GM12878 (cell line): ENCODE data around the gene DYSF. TPM values are rescaled to one million over a fixed set of nuclear protein-coding genes. Genes with fewer than 3 reads are reported as not detected.

Experiments
- ATAC-seq: fragments of 200-7000 bp; cut with Tn5 transposase; 3 replicates; pipeline ENCODE4 v1.9.1; 2020; ENCODE audit warnings: mild to moderate bottlenecking, moderate library complexity
- BruUV-seq: library from RNA; stranded (reverse); fragments of 400-500 nt; replicated peaks from 2 replicates; lab custom pipeline; 2021; lab: Mats Ljungman, UMichigan
- CTCF ChIA-PET: fragments of 300-600 bp; sonication (Branson Sonifier 250); formaldehyde crosslinking; extraction: SDS; loops from one replicate; lab custom pipeline; 2021; ENCODE audit warnings: inconsistent platforms; lab: Yijun Ruan, JAX
- POLR2A ChIA-PET: fragments of 350-600 bp; formaldehyde crosslinking; extraction: SDS; loops from one replicate; lab custom pipeline; 2021; ENCODE audit warnings: inconsistent platforms; lab: Charles Lee
- RAD21 ChIA-PET: fragments of 300-600 bp; sonication (Branson Sonifier 250); formaldehyde crosslinking; loops from one replicate; lab custom pipeline; 2023; ENCODE audit warnings: antibody characterized with exemption; ENCODE audit not compliant: unreplicated experiment; lab: Charles Lee
- SMC1A ChIA-PET: fragments of 300-600 bp; sonication (Branson Sonifier 250); formaldehyde crosslinking; loops from one replicate; lab custom pipeline; 2023; ENCODE audit not compliant: unreplicated experiment, uncharacterized antibody; lab: Charles Lee
- DNase-seq: peaks from one replicate; pipeline ENCODE4 v3.0.0-alpha.2; 2011; ENCODE audit warnings: low read depth, low spot score
- FAIRE-seq: peaks from 3 replicates; lab custom pipeline; 2011; peaks lifted over from hg19 to GRCh38; lab: Jason Lieb, UNC
- H2AFZ ChIP-seq: 2 replicates; pipeline ENCODE4 v1.6.0; 2011; ENCODE audit warnings: low read depth, low read length, control low read depth; ENCODE audit not compliant: control insufficient read depth
- H3K27ac ChIP-seq: 2 replicates; pipeline ENCODE4 v1.5.1; 2011; ENCODE audit warnings: control low read depth; ENCODE audit not compliant: control insufficient read depth, insufficient read depth
- H3K27me3 ChIP-seq, 2 experiments: replicated peaks in 1 of 2; 2 replicates each; pipeline versions ENCODE4 v1.6.0 to v1.6.1; 2011; ENCODE audit warnings: low read length in 1 of 2; ENCODE audit not compliant: control insufficient read depth in 2 of 2, insufficient read depth in 2 of 2
- H3K36me3 ChIP-seq, 2 experiments: 2 replicates each; pipeline ENCODE4 v1.5.1; 2011; ENCODE audit warnings: low read length in 1 of 2; ENCODE audit not compliant: control insufficient read depth in 2 of 2, insufficient read depth in 2 of 2
- H3K4me1 ChIP-seq: 2 replicates; pipeline ENCODE4 v1.6.1; 2011; ENCODE audit warnings: mild to moderate bottlenecking, low read length, moderate library complexity, mixed read lengths; ENCODE audit not compliant: control insufficient read depth, insufficient read depth
- H3K4me2 ChIP-seq: 2 replicates; pipeline ENCODE4 v1.6.0; 2011; ENCODE audit warnings: control low read depth; ENCODE audit not compliant: control insufficient read depth, insufficient read depth
- H3K4me3 ChIP-seq: fragments of 200-600 bp; sonication (generic); 2 replicates; pipeline ENCODE4 v1.5.1; 2016
- H3K79me2 ChIP-seq: 2 replicates; pipeline ENCODE4 v1.6.0; 2011; ENCODE audit warnings: low read length; ENCODE audit not compliant: control insufficient read depth, insufficient read depth
- H3K9ac ChIP-seq: 2 replicates; pipeline ENCODE4 v1.8.0; 2011; ENCODE audit warnings: low read length, control low read depth, mixed read lengths; ENCODE audit not compliant: control insufficient read depth, insufficient read depth
- H3K9me3 ChIP-seq: replicated peaks from 3 replicates; pipeline ENCODE4 v1.5.1; 2011; ENCODE audit warnings: mild to moderate bottlenecking, low read length; ENCODE audit not compliant: control insufficient read depth, insufficient read depth
- H4K20me1 ChIP-seq: 2 replicates; pipeline ENCODE4 v1.6.0; 2011; ENCODE audit not compliant: control insufficient read depth, insufficient read depth
- BMI1 ChIP-seq: fragments of 450-650 bp; IDR thresholded peaks from 2 replicates; pipeline ENCODE4 v1.6.1; 2016; ENCODE audit warnings: mild to moderate bottlenecking, moderate library complexity, borderline replicate concordance
- BRCA1 ChIP-seq: IDR thresholded peaks from 2 replicates; pipeline ENCODE4 v1.6.1; 2011; ENCODE audit warnings: low read depth, low read length, improper control_type of control experiment
- HCFC1 ChIP-seq: fragments of 150-350 bp; IDR thresholded peaks from 2 replicates; pipeline ENCODE4 v1.6.1; 2014; ENCODE audit warnings: low read length
- HDAC6 ChIP-seq: fragments of 200-600 bp; sonication (generic); IDR thresholded peaks from one replicate; pipeline ENCODE4 v1.8.0; 2017; ENCODE audit warnings: antibody characterized with exemption; ENCODE audit not compliant: unreplicated experiment
- IRF4 ChIP-seq: IDR thresholded peaks from 2 replicates; pipeline ENCODE4 v1.6.1; 2011; ENCODE audit warnings: low read depth, low read length
- JUNB ChIP-seq: IDR thresholded peaks from 2 replicates; pipeline ENCODE4 v1.6.1; 2016; ENCODE audit warnings: antibody characterized with exemption, mild to moderate bottlenecking
- NFYB ChIP-seq: IDR thresholded peaks from 2 replicates; pipeline ENCODE4 v1.6.1; 2011; ENCODE audit warnings: low read depth, mild to moderate bottlenecking, low read length, improper control_type of control experiment, moderate library complexity; ENCODE audit not compliant: insufficient read depth
- NRF1 ChIP-seq: conservative IDR thresholded peaks from 2 replicates; pipeline ENCODE4 v1.6.1; 2011; ENCODE audit warnings: mild to moderate bottlenecking, low read depth, low read length, improper control_type of control experiment
- RAD21 ChIP-seq: IDR thresholded peaks from 2 replicates; pipeline ENCODE4 v1.6.1; 2011; ENCODE audit warnings: mild to moderate bottlenecking, low read depth, low read length, moderate library complexity; ENCODE audit not compliant: insufficient read depth
- STAT1 ChIP-seq: fragments of 450-650 bp; conservative IDR thresholded peaks from 2 replicates; pipeline ENCODE4 v1.6.1; 2014; ENCODE audit warnings: antibody characterized with exemption, mild to moderate bottlenecking
- SUPT20H ChIP-seq: IDR thresholded peaks from 2 replicates; pipeline ENCODE4 v1.6.1; 2011; ENCODE audit warnings: low read depth, mild to moderate bottlenecking, low read length, moderate library complexity, borderline replicate concordance; ENCODE audit not compliant: control insufficient read depth
- TARDBP ChIP-seq: IDR thresholded peaks from 2 replicates; pipeline ENCODE4 v1.6.1; 2016; ENCODE audit warnings: borderline replicate concordance
- WGBS: methylation state at CpG from one replicate; pipeline ENCODE4 v1.1.6; 2016; ENCODE audit warnings: low lambda C conversion rate; ENCODE audit not compliant: insufficient replicate concordance, insufficient coverage; ENCODE audit errors: missing lambda C conversion rate; 5-methylcytosine and 5-hydroxymethylcytosine counted together
- in situ Hi-C: fragments of 300-500 bp; cut with MboI; formaldehyde crosslinking; loops from 9 replicates; pipeline ENCODE4 v1.14.3; 2018; ENCODE audit warnings: mixed read lengths
- intact Hi-C: fragments of 100-400 bp; cut with micrococcal nuclease; formaldehyde crosslinking; loops from one replicate; pipeline ENCODE4 v1.14.2; 2022; ENCODE audit not compliant: unreplicated experiment
- polyA plus RNA-seq, 11 experiments: library from polyadenylated mRNA; depleted of rRNA in 4 of 11; unstranded in 6 of 11; stranded (reverse) in 5 of 11; fragments of >200 nt; fragmentation: Nextera tagmentation in 4 of 11; fragmentation: Illumina TruSeq in 1 of 11; extraction: Ambion mirVana in 4 of 11; extraction: Trizol in 1 of 11; gene quantifications; 1 replicate in 1 of 11; 2 replicates in 10 of 11; pipeline versions ENCODE4 v1.2.1 to v1.2.3, GENCODE V29; 2011 to 2016; ENCODE audit warnings: inconsistent platforms in 2 of 11, missing spikeins in 2 of 11, low read depth in 1 of 11
- total RNA-seq, 4 experiments: library from RNA; depleted of rRNA in 3 of 4; stranded (reverse); fragments of >200 nt in 3 of 4; fragmentation: Illumina TruSeq in 1 of 4; extraction: Trizol in 1 of 4; gene quantifications; 2 replicates each; pipeline versions ENCODE4 v1.2.1 to v1.2.3, GENCODE V29; 2013 to 2021
- TF ChIP-seq, protein P1 (sequence below): fragments of 450-650 bp; IDR thresholded peaks from 2 replicates; pipeline ENCODE4 v1.6.1; 2014; ENCODE audit warnings: mild to moderate bottlenecking
- TF ChIP-seq, protein P2 (sequence below): IDR thresholded peaks from 2 replicates; pipeline ENCODE4 v1.6.1; 2011; ENCODE audit warnings: mild to moderate bottlenecking, low read depth, low read length, moderate library complexity; ENCODE audit not compliant: insufficient replicate concordance

The DYSF gene
- total and polyA plus RNA-seq, 10 of the 15 experiments (the other 5 are each of a cell fraction or from before 2014, with no cell fraction given), result under 0.01 to 0.15 (median 0.03) TPM; not detected in 7

DNA sequence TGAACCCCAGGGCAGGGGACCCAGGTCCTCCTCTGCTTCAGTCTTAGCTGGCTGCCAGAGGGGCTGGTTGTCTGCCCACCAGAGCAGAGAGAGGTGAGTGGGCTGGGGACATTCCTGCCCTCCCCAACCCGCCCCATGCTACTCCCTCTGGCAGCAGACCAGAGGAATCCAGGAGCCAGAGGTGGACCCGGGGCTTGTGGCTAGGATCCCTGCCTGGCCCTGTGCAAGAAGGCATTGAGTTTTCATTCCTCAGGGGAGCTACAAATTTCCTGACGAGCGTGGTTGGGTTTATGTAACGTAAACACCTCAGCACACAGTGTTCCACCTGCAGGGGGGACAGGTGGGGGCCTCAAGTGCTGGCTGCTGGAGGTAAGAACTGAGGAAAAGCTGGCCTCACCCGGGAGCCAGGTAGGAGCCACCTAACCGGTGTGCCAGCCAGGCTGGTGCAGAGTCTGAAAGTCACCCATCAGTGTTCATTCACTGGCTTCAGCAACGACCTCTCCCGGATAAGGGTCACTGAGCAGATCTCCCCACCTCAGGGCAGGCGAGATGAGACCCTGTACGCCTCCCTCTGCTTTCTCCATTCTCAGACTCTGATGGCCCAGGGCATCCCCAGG is 246.8 kb downstream of the DYSF start:
- DNase-seq (no peak), FAIRE-seq (no peak), ATAC-seq (no peak)
- WGBS, result 21% methylated on average over 10 of the region's 11 CpGs
- no peak overlapping the region for H3K4me2 ChIP-seq
- intact Hi-C loops (no loop called here), in situ Hi-C loops (no loop called here)
- no peaks in the 10 kb centered on the region for H4K20me1 ChIP-seq
- ChIA-PET SMC1A (no interaction called here), POLR2A (no interaction called here), CTCF (no interaction called here), RAD21 (no interaction called here)
- peaks cover 0 to 1% of the 10 kb centered on the region in 2 experiments; a peak in 2 of 4 replicates for H3K27me3 ChIP-seq
- no peaks in the 10 kb centered on the region for H3K9me3 ChIP-seq
- H2AFZ ChIP-seq, result no peak overlapping the region
- H3K36me3 ChIP-seq, result no peaks in the 10 kb centered on the region
- H3K79me2 ChIP-seq, result no peaks in the 10 kb centered on the region
- no peaks in the 10 kb centered on the region for H3K4me1 ChIP-seq
- no peak overlapping the region for H3K27ac ChIP-seq
- no peak overlapping the region for H3K9ac ChIP-seq
- TF ChIP-seq JUNB (no peak), SUPT20H (no peak), NFYB (no peak), HCFC1 (no peak), NRF1 (no peak), HDAC6 (no peak), RAD21 (no peak), TARDBP (no peak), STAT1 (no peak), IRF4 (no peak), BRCA1 (no peak), BMI1 (no peak)
- TF ChIP-seq, protein P1, sequence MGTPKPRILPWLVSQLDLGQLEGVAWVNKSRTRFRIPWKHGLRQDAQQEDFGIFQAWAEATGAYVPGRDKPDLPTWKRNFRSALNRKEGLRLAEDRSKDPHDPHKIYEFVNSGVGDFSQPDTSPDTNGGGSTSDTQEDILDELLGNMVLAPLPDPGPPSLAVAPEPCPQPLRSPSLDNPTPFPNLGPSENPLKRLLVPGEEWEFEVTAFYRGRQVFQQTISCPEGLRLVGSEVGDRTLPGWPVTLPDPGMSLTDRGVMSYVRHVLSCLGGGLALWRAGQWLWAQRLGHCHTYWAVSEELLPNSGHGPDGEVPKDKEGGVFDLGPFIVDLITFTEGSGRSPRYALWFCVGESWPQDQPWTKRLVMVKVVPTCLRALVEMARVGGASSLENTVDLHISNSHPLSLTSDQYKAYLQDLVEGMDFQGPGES, result no peak
- TF ChIP-seq, protein P2, sequence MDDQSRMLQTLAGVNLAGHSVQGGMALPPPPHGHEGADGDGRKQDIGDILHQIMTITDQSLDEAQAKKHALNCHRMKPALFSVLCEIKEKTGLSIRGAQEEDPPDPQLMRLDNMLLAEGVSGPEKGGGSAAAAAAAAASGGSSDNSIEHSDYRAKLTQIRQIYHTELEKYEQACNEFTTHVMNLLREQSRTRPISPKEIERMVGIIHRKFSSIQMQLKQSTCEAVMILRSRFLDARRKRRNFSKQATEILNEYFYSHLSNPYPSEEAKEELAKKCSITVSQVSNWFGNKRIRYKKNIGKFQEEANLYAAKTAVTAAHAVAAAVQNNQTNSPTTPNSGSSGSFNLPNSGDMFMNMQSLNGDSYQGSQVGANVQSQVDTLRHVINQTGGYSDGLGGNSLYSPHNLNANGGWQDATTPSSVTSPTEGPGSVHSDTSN, result no peak
- BruUV-seq, result no TSS peak
- no peak overlapping the region for H3K4me3 ChIP-seq
